GM19452 (cell line): ENCODE results near the gene SLC10A6.

Source experiments
- ATAC-seq: cut with Tn5 transposase; IDR thresholded peaks from one replicate; pipeline ENCODE4 v1.9.1; 2021; ENCODE audit not compliant: unreplicated experiment

The SLC10A6 gene

DNA sequence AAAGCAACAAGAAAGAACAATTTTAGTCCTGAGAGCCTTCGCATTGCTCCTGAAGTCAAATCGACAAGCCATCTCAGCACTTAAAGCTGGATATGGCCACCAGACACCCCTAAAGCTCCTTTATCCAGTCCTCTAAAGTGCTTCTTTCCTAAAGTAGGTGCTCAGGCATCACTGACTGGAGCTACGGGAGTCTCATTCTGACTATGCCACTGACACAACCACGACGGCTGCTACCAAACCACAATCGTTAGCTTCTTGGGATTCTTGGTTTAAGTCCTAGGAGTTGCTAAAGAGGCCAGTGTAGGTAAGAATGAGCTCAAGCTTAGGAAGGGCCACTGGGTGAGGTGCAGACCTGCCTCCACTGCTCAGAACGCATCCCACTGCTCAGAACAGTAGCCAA is 1.0 kb downstream of the SLC10A6 start:
- ATAC-seq = no peak

DNA sequence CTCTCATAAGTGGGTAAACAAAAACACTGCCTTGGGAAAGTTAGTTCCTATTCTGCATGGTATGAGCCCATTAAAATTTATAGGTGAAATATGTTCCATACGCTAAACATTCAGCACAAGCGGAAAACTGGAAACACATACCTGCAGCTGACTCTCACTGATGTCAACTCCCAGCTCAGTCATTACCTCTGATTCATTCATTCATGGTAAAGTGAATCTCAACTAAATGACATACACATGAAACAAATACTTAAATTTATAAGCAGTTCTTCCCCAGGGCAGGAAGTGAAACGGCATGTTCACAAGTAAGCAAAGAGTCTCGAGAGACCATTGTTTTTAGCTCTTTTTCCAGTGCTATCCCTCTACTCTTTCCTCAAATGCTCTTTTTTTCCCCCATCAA is 1.6 kb downstream of the SLC10A6 start:
- ATAC-seq = no peak

- no peak for ATAC-seq
These were observed 2.3 kb downstream of the SLC10A6 start for GRCh38 chr4:86846921-86847320.

DNA sequence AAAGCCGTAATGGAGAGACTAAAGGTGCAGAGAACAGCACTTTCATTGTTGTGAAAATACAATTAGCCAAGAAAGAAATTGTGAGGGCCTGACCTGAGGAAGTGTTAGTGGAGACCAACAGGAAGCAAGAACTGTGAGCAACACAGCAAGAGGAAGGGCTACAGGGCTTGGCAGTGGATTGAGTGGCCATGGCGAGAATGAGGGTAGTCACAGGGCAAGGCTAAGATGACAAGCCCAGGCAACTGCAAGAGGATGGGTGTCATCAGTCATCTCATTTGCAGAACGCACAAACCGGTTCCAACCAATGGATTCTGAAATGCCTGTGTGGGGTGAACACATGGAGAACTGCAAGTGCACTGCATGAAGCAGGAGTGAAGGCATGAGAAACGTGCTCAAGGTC is 3.6 kb downstream of the SLC10A6 start:
- no peak for ATAC-seq

DNA sequence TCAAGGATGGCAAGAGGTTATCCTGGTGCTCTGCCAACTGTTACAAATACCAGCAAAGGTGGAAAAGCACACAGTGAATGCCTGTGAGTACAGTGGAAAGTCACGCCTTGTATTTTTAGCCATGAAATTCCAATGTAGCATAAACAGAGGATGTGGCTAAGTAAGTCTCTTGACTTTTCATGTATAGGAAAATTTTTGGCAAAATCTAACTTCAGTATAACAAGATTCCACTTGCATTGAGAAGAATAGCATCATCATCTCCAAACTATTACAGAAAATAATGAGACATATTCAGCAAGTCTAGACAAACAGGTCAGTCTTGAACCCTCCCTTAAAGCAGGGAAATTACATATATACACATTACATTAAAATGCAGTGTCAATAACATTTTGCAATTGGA is 7.9 kb downstream of the SLC10A6 start:
- no peak for ATAC-seq

- ATAC-seq = no peak
These were observed 8.3 kb downstream of the SLC10A6 start for GRCh38 chr4:86840858-86841257.

GRCh38 chr4:86837691-86838503 is 11.3 kb downstream of the SLC10A6 start:
- ATAC-seq = no peak

- ATAC-seq = no peak
These were observed 13.5 kb downstream of the SLC10A6 start for GRCh38 chr4:86835677-86836076.

DNA sequence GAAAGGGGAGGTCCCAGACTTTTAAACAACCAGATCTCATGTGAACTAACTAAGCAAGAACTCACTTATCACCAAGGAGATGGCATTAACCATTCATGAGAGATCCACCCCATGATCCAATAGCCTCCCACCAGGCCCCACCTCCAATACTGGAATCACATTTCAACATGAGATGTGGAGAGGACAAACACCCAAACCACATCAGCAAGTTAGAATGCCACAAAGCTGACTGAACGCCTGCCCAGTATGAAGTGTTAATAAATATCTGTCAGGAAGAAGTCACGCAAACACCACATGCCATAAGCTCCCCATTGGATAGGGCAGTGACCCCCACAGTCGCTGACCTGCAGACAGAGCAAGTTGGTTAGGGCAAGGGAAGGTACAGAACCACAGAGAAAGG is 14.3 kb downstream of the SLC10A6 start:
- no peak for ATAC-seq

DNA sequence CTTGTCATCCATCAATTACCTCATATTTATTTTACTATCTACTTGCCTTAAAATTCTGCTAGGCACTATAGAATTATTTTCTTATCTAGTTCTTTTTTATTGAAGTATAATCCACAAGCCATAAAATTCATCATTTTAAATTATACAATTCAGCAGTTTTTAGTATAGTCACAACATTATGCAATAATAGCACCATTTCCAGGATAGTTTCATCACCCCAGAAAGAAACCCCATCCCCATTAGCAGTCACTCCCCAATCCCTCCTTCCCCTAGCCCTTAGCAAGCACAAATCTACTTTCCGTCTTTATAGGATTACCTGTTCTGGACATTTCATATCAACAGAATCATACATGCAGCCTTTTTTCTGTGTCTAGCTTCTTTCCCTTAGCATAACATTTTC is 15.6 kb downstream of the SLC10A6 start:
- ATAC-seq = no peak

DNA sequence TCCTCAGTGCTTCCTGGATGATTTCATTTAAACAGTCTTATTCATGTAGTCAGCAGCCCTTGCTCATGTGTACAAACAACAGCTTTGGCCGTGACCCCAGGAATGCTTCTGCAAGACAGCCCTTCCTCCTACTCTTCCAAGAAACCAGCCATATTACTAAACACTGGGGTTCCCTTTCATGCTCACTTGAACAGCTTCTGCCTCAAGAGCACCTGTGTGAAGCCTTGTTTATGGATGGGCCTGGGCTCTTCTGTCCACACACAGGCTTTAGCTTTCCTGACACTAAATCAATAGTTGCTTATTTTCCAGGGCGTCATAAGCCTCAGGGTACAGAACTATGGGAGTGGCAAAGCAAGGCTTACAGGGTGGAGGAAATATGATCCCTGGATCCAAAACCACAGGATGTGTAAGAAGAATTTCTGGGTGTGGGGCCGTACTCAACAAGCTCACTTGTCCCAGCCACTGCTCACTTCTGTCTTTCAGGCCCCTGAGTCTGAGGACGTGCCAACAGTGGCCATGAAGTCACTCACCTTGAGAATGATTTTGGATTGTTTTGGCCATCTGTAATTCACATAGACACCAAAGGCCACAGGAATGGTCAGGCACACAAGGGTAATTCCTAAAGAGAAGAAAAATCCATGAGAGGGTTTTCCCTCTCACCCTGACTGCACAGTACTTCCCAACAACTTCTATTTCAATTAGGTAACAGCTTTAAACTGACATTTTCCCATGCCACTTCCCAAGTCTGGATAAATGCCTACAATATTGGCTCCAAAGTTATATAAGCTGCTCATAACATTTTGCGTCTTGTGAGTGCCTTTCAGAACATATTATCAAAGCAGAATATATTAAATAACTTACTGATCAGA is 17.7 kb downstream of the SLC10A6 start:
- ATAC-seq = no peak

DNA sequence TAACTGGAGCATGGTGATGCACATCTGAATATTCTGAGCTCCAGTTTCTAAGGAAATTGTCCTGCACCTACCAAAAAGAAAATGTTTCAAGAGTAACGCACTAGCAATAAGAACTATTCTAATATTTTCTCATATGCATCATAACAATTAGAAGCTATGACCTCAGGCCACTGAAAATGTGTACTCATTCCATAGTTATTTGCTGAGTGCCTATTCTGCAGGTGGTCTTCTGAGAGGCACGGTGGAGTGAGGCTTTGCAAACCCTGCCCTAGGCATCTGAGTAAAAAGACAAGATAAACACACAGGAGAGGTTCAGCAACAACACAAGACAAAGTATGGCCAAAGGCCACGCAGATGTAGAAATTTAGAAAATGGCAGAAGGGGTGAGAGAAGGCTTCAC is 23.7 kb downstream of the SLC10A6 start:
- no peak for ATAC-seq

- no peak for ATAC-seq
These were observed 27.0 kb downstream of the SLC10A6 start for GRCh38 chr4:86822136-86822535.

DNA sequence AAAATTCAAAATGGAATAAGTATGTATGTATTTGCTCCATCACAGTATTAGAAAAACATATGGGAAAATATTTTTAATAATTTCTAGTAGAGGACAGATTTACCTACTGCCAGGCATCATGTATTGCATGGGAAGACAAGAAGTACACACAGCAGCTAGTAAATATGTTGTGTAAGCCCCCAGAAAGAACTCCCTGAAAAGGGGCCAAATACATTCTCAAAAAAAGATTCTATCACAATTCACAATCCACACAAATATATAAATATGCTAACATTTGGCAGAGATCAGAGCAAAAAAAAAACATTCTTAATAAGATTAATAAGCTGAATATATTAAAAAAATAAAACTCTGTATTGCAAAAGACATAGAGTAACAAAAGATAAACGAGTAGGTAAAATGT is 28.0 kb downstream of the SLC10A6 start:
- no peak for ATAC-seq

DNA sequence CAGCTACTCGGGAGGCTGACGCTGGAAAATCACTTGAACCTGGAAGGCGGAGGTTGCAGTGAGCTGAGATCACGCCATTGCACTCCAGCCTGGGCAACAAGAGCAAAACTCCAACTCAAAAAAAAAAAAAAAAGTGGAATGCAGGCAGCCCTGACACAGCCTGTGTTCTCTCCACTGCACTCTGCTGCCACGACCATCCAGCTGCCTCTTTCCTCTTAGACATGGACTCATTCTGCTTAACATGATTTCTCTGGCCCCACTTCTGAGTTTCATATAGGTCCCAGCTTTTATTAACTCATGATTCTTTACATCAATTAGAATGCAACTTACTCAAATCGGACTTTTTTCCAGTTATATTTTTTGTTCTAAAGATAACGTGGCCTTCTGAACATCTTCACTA is 29.6 kb downstream of the SLC10A6 start:
- ATAC-seq = no peak

DNA sequence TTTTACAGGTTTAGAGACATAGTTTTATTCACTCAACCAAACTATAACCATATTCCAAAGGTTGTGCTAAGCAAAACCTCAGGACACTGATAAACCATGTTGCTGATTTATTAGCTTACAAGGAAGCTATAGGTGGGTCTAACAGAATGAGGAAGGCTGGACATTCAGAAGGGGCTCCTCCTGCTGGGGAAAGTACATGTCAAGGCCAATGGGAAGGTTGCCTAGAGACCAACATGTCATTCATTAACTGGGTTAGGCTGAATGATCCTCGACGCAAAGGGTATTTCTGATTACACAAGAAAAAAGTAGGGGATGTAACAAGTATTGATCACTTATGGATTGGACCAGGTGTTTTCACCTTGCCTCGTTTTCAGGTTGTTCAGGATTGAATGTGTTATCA is 30.3 kb downstream of the SLC10A6 start:
- ATAC-seq = no peak

DNA sequence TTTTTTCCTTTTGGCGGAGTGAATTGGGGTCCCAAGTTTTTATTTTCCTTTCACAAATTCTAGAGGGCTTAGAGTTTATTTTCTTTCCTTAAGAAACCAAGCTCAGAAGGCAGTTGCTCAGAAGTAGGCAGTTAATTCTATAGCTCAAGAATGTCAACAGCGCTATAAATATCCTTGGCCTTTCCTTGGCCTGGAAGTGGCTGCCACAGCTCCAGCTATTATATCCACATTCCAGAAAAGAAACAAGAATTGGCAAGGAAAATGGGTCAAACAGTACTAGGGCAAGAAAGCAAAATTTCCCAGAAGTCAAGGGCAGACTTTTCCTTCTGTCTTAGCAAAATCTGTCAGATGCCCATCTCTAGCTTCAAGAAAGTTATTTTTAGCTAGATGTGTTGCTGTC is 31.0 kb downstream of the SLC10A6 start:
- ATAC-seq = no peak

DNA sequence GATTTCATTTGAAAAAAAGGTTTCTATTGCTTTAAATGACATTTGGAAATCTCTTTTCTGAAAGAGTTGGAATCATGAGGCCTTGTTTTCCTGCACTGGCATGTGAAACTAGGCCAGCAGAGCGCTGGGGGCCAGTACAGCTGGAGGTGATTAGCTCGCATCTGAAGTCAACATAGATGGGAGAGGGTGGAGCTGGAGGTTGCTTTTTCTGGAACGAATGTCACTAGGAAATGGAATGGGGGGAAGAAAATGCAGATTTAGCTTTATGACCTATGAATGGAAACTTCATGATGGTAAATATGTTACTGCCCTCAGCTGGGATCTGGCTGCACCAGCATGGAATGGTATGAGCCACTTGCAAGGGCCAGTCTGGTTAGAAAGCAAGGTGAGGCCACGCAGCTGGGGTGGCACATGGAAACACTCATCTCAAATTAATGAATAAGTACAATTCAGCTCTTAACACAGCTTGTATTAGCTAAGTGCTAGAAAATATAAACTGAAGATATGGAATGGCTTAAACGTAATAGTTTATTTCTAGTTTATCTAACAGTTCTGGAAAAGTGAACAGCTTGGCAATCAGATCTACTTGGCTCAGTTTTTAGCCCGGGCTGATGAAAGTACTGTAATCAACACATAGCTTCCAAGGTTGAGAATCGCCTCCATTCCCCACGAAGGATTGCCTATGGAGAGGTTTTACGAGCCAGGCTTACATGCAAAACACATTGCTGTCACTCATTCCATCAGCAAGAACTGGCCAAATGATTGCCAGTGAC is 32.5 kb downstream of the SLC10A6 start:
- ATAC-seq = no peak

DNA sequence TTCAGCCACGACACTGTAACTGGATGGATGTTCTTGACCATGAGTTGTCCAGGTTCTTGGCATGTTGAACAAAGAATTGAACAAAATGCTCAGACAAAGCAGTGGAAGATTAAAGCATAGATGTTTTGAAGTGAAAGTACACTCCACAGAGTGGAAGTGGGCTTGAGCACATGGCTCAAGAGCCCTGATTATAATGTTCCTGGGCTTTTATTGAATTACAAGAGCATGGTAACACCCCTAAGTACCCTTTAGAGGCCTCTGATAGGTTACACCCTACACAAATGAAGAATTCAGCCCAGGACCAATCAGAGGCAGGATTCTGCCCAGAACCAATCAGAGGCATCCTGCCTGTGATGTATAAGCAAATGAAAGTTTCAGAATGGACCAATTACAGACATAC is 33.5 kb downstream of the SLC10A6 start:
- ATAC-seq = no peak

GRCh38 chr4:86810847-86811246 is 38.3 kb downstream of the SLC10A6 start:
- ATAC-seq = no peak

- no peak for ATAC-seq
These were observed 39.4 kb downstream of the SLC10A6 start for GRCh38 chr4:86809809-86810208.

- no peak for ATAC-seq
These were observed 58.1 kb downstream of the SLC10A6 start for GRCh38 chr4:86791126-86791525.
